Panc1 (cell line): ENCODE measurements around the gene PSMB4. TPM values are rescaled to one million over a fixed set of nuclear protein-coding genes. Genes with fewer than 3 reads are reported as not detected.
"Not testable (repeated sequence)": the region's sequence is repeated elsewhere in the genome, so short reads cannot be mapped to it uniquely, and the experiment has no call there.

Source experiments
- ATAC-seq: fragments of 200-7000 bp; cut with Tn5 transposase; 2 replicates; pipeline ENCODE4 v1.9.1; 2020; ENCODE audit warnings: mild to moderate bottlenecking, moderate library complexity
- BruUV-seq: library from RNA; stranded (reverse); fragments of 400-500 nt; replicated peaks from 2 replicates; lab custom pipeline; 2021; lab: Mats Ljungman, UMichigan
- CTCF ChIA-PET: fragments of 300-600 bp; sonication (Branson Sonifier 250); formaldehyde crosslinking; loops from one replicate; lab custom pipeline; 2022; ENCODE audit warnings: antibody characterized with exemption; lab: Charles Lee
- POLR2A ChIA-PET: fragments of 300-600 bp; sonication (Branson Sonifier 250); formaldehyde crosslinking; loops from one replicate; lab custom pipeline; 2022; ENCODE audit warnings: antibody characterized with exemption; lab: Charles Lee
- DNase-seq: peaks from one replicate; pipeline ENCODE4 v3.0.0-alpha.2; 2010; ENCODE audit warnings: low read depth, low spot score
- H3K27ac ChIP-seq: 2 replicates; pipeline ENCODE4 v1.5.1; 2011; ENCODE audit warnings: mild to moderate bottlenecking, low read length, inconsistent platforms
- H3K27me3 ChIP-seq: fragments of 200-500 bp; sonication (Bioruptor generic); 2 replicates; pipeline ENCODE4 v1.6.0; 2014; ENCODE audit warnings: low read length, inconsistent platforms; ENCODE audit not compliant: control insufficient read depth, insufficient read depth
- H3K36me3 ChIP-seq: fragments of 200-500 bp; sonication (Bioruptor generic); 2 replicates; pipeline ENCODE4 v1.5.1; 2014; ENCODE audit warnings: inconsistent platforms, mild to moderate bottlenecking, low read length, moderate library complexity; ENCODE audit not compliant: control insufficient read depth, insufficient read depth
- H3K4me1 ChIP-seq: 2 replicates; pipeline ENCODE4 v1.5.1; 2011; ENCODE audit warnings: inconsistent platforms, mild to moderate bottlenecking, low read length, moderate library complexity; ENCODE audit not compliant: control insufficient read depth, insufficient read depth
- H3K4me3 ChIP-seq, 2 experiments: 2 replicates each; pipeline ENCODE4 v1.5.1; 2011 to 2012; ENCODE audit warnings: low read depth in 2 of 2, low read length in 2 of 2, mild to moderate bottlenecking in 2 of 2, inconsistent platforms in 1 of 2, moderate library complexity in 1 of 2
- H3K9me3 ChIP-seq: fragments of 200-500 bp; sonication (Bioruptor generic); 2 replicates; pipeline ENCODE4 v1.5.1; 2014; ENCODE audit warnings: low read depth, mild to moderate bottlenecking, inconsistent platforms, low read length, moderate library complexity; ENCODE audit not compliant: control insufficient read depth, insufficient read depth
- CTCF ChIP-seq: fragments of 450-650 bp; IDR thresholded peaks from 2 replicates; pipeline ENCODE4 v1.5.1; 2017; ENCODE audit warnings: mild to moderate bottlenecking
- POLR2AphosphoS5 ChIP-seq: IDR thresholded peaks from 2 replicates; pipeline ENCODE4 v1.6.1; 2012; ENCODE audit warnings: mild to moderate bottlenecking, low read depth, low read length, moderate library complexity
- REST ChIP-seq, 2 experiments: IDR thresholded peaks; 2 replicates each; pipeline ENCODE4 v1.6.1; 2011 to 2012; ENCODE audit warnings: low read depth in 2 of 2, control low read depth in 1 of 2, low read length in 1 of 2, mild to moderate bottlenecking in 1 of 2, moderate library complexity in 1 of 2; ENCODE audit not compliant: insufficient read depth in 1 of 2
- SIN3A ChIP-seq: IDR thresholded peaks from 2 replicates; pipeline ENCODE4 v1.6.1; 2012; ENCODE audit warnings: low read depth, mild to moderate bottlenecking, low read length, moderate library complexity, borderline replicate concordance; ENCODE audit not compliant: insufficient read depth
- TCF7L2 ChIP-seq: IDR thresholded peaks from 2 replicates; pipeline ENCODE4 v1.6.1; 2011; ENCODE audit warnings: mild to moderate bottlenecking, low read depth, low read length, inconsistent platforms
- in situ Hi-C: cut with HindIII; loops from 2 replicates; pipeline ENCODE4 v1.10.0; 2016; ENCODE audit warnings: low sequenced_read_pairs, low pct_unique_long_range_greater_than_20kb
- intact Hi-C: fragments of 100-400 bp; cut with micrococcal nuclease; formaldehyde crosslinking; loops from one replicate; pipeline ENCODE4 v1.10.0; 2022; ENCODE audit not compliant: unreplicated experiment
- total RNA-seq: library from RNA; stranded (reverse); gene quantifications from one replicate; pipeline ENCODE4 v1.2.1, GENCODE V29; 2021; ENCODE audit not compliant: unreplicated experiment

PSMB4 gene
- total RNA-seq, 1 experiment from 2014 or later: 412 TPM

GRCh38 chr1:151386002-151386401 is 13.4 kb upstream of the PSMB4 start:
- ChIA-PET CTCF (no interaction called here), POLR2A (no interaction called here)
- H3K4me1 ChIP-seq: no peaks in the 10 kb centered on the region
- TF ChIP-seq REST (IDR thresholded peaks at IDR 0.05; ENCODE audit: insufficient read depth in 1 of 2, low read depth in 2 of 2, low read length in 1 of 2) (no peak), SIN3A (no peak)
- BruUV-seq: no TSS peak
- intact Hi-C loops: no loop called here
- no peak overlapping the region for H3K27ac ChIP-seq
- no peaks in the 10 kb centered on the region for H3K9me3 ChIP-seq
- ATAC-seq: no peak
- H3K4me3 ChIP-seq: no peak overlapping the region
- in situ Hi-C loops: no loop called here
- H3K36me3 ChIP-seq: no peaks in the 10 kb centered on the region
- DNase-seq: no peak
- no peaks in the 10 kb centered on the region for H3K27me3 ChIP-seq

- H3K27ac ChIP-seq, BruUV-seq, ATAC-seq, H3K27me3 ChIP-seq, POLR2A ChIA-PET, H3K36me3 ChIP-seq, intact Hi-C loops, DNase-seq, H3K9me3 ChIP-seq, H3K4me1 ChIP-seq, in situ Hi-C loops, CTCF ChIA-PET, H3K4me3 ChIP-seq: not testable (repeated sequence)
These were observed 8.9 kb upstream of the PSMB4 start for GRCh38 chr1:151390221-151391078.

- in situ Hi-C loops (no loop called here), intact Hi-C loops (no loop called here)
- no peak for DNase-seq
- H3K4me1 ChIP-seq: no peaks in the 10 kb centered on the region
- no peaks in the 10 kb centered on the region for H3K27me3 ChIP-seq
- no peaks in the 10 kb centered on the region for H3K9me3 ChIP-seq
- BruUV-seq: no TSS peak
- ChIA-PET POLR2A (no interaction called here), CTCF (no interaction called here)
- no peak for ATAC-seq
- no peak overlapping the region for H3K4me3 ChIP-seq
- no peak overlapping the region for H3K27ac ChIP-seq
- H3K36me3 ChIP-seq: no peaks in the 10 kb centered on the region
- TF ChIP-seq SIN3A: no peak
- TF ChIP-seq CTCF: no peak
- no peak for TF ChIP-seq REST (IDR thresholded peaks at IDR 0.05; ENCODE audit: insufficient read depth in 1 of 2, low read depth in 2 of 2, low read length in 1 of 2)
- no peak for TF ChIP-seq TCF7L2
- no peak for TF ChIP-seq POLR2AphosphoS5
These were observed 8.3 kb upstream of the PSMB4 start for GRCh38 chr1:151391079-151391563.
